Peyer's patch (tissue), 4 donors: ENCODE measurements around the gene GUCD1. TPM values are rescaled to one million over a fixed set of nuclear protein-coding genes. Genes with fewer than 3 reads are reported as not detected.
A peak's percentile ranks its signal among the peaks of the same experiment; 100 is the strongest.

Experiments used
- DNase-seq, 3 donors: peaks; one replicate each; pipeline ENCODE4 v3.0.0-alpha.2; 2017 to 2019
- H3K27ac ChIP-seq, 4 donors: fragments of 200-600 bp; sonication (generic); one replicate each; pipeline ENCODE4 v1.5.1; 2016 to 2019
- H3K27me3 ChIP-seq, 2 donors: fragments of 200-600 bp; sonication (generic); one replicate each; pipeline ENCODE4 v1.5.1; 2019
- H3K36me3 ChIP-seq, 3 donors: fragments of 200-600 bp; sonication (generic); one replicate each; pipeline ENCODE4 v1.5.1; 2016 to 2019
- H3K4me1 ChIP-seq, 4 donors: fragments of 200-600 bp; sonication (generic); one replicate each; pipeline ENCODE4 v1.5.1; 2016 to 2019
- H3K4me3 ChIP-seq, 4 donors: fragments of 200-600 bp; sonication (generic); 1 replicate in 3 of 4; 2 replicates in 1 of 4; pipeline ENCODE4 v1.5.1; 2016 to 2019; ENCODE audit warnings: mild to moderate bottlenecking in 1 of 4
- H3K9me3 ChIP-seq, 4 donors: fragments of 200-600 bp; sonication (generic); one replicate each; pipeline ENCODE4 v1.5.1; 2016 to 2019; ENCODE audit warnings: mild to moderate bottlenecking in 1 of 4
- CTCF ChIP-seq, 6 experiments: fragments of 450-650 bp in 4 of 6; fragments of 200-600 bp in 2 of 6; sonication (generic) in 1 of 6; IDR thresholded peaks; one replicate each; pipeline ENCODE4 v1.5.1; 2017 to 2019; ENCODE audit warnings: antibody characterized with exemption in 6 of 6, mild to moderate bottlenecking in 3 of 6, moderate library complexity in 1 of 6
- POLR2A ChIP-seq, 2 donors: fragments of 450-650 bp; IDR thresholded peaks; one replicate each; pipeline ENCODE4 v1.5.1; 2017; ENCODE audit warnings: antibody characterized with exemption in 2 of 2, mild to moderate bottlenecking in 2 of 2, moderate library complexity in 2 of 2
- total RNA-seq, 4 donors: library from RNA; depleted of rRNA; stranded (reverse); fragments of >200 nt; gene quantifications; one replicate each; pipeline ENCODE4 v1.1.0, GENCODE V29; 2016

GUCD1 gene
- total RNA-seq, 4 donors from 2014 or later, result 167 to 585 (median 458) TPM

- Histone ChIP-seq H3K4me3 (peak within 1 kb of the TSS in 2 of 4 donors; percentile 33 to 53), H3K27me3 (peaks cover 0 to 8% of the 10 kb centered on the region in 2 donors), H3K27ac (no peak within 1 kb of the TSS), H3K9me3 (no peaks in the 10 kb centered on the region), H3K4me1 (peaks cover 0 to 11% (median 0%) of the 10 kb centered on the region in 4 donors), H3K36me3 (no peaks in the 10 kb centered on the region)
- peak in 1 of 3 donors; percentile 55 for DNase-seq
- no peak for TF ChIP-seq CTCF (IDR thresholded peaks at IDR 0.05)
- TF ChIP-seq POLR2A (IDR thresholded peaks at IDR 0.05), result no peak
Observed at GRCh38 chr22:24494528-24495364, 60.2 kb downstream of the GUCD1 start, which contains the start of gene UPB1. TSS of gene UPB1 (plus strand) at chr22:24495332. CDS start at chr22:24495404, 72 bp downstream.

- Histone ChIP-seq H3K4me1 (peaks cover 0 to 11% (median 0%) of the 10 kb centered on the region in 4 donors), H3K27me3 (peaks cover 0 to 8% of the 10 kb centered on the region in 2 donors), H3K9me3 (no peaks in the 10 kb centered on the region), H3K36me3 (no peaks in the 10 kb centered on the region), H3K27ac (no peak overlapping the region), H3K4me3 (peak overlapping the region in 2 of 4 donors; percentile 33 to 53)
- TF ChIP-seq CTCF (IDR thresholded peaks at IDR 0.05) (no peak), POLR2A (IDR thresholded peaks at IDR 0.05) (no peak)
- no peak for DNase-seq
Observed at GRCh38 chr22:24494167-24494527, 60.8 kb downstream of the GUCD1 start.

- H3K4me3 ChIP-seq, result no peak overlapping the region
- no peaks in the 10 kb centered on the region for H3K9me3 ChIP-seq
Observed at GRCh38 chr22:24492391-24492790, 62.5 kb downstream of the GUCD1 start.

More at GRCh38 chr22:24492391-24492790, 62.5 kb downstream of the GUCD1 start:
- peaks cover 0 to 8% of the 10 kb centered on the region in 2 donors for H3K27me3 ChIP-seq
- no peak for TF ChIP-seq POLR2A (IDR thresholded peaks at IDR 0.05)
- TF ChIP-seq CTCF (IDR thresholded peaks at IDR 0.05), result no peak
- H3K4me1 ChIP-seq, result peaks cover 0 to 11% (median 0%) of the 10 kb centered on the region in 4 donors
- DNase-seq, result no peak
- no peaks in the 10 kb centered on the region for H3K36me3 ChIP-seq
- H3K27ac ChIP-seq, result no peak overlapping the region

Other genes starting within 250 kb of the GUCD1 start
- gene ADORA2A, start 127.5 kb downstream of the GUCD1 start, total RNA-seq, result 1 to 10 TPM; 1.3 to 4.3 (median 2.6) TPM
- gene UPB1, start 59.8 kb downstream of the GUCD1 start, total RNA-seq, result under 1 TPM in 1 of 4 donors, not detected in 3; 0.80 TPM
- gene SNRPD3, start 861 bp upstream of the GUCD1 start, total RNA-seq, result 100 to 1,000 TPM in 3 of 4 donors, 10 to 100 TPM in 1; 99.6 to 149 (median 131) TPM
- gene LRRC75B, start 37.9 kb upstream of the GUCD1 start, total RNA-seq, result 100 to 1,000 TPM in 2 of 4 donors, 10 to 100 TPM in 2; 18.2 to 127 (median 88.2) TPM
- gene GGT1, start 48.1 kb upstream of the GUCD1 start, total RNA-seq, result 100 to 1,000 TPM in 3 of 4 donors, 10 to 100 TPM in 1; 63.5 to 370 (median 238) TPM
- not detected for gene PIWIL3, start 219.6 kb upstream of the GUCD1 start, total RNA-seq